ENCODE results near the gene NDUFS7. TPM values are rescaled to one million over a fixed set of nuclear protein-coding genes. Genes with fewer than 3 reads are reported as not detected.

Gene NDUFS7
- total and polyA plus RNA-seq, 2 donors from 2014 or later, result 85.5 to 265 TPM

DNA sequence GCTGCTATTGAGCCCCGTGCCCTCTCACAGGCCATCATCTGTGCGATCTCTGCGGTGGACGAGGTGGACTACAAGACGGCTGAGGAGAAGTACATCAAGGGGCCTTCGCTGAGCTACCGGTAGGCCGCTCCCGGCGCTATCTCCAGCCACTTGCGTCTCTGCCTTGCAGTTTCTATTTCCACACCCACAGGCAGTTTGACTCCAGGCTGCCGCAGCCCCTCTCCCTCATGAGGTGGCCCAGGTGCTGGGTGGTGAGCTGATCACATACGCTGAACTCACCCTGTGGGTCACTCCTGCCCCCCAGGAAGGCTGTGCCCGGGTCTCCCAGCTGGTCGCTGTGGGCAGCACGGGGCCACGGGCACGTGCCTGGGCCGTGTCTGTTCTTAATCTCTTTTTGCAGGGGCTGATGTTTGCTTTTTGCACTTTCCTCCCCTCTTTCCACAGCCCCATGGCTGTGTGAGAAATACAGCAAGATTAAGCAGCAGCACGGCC, 10.6 kb upstream of the NDUFS7 start:
- DNase-seq, result peak in 1 of 5 donors; percentile 70
- intact Hi-C loops (cut with DNase I), result no loop called here
- peak overlapping the region in 1 of 2 donors; percentile 53 for H3K27ac ChIP-seq (ENCODE audit: low read depth in 2 of 2, low read length in 2 of 2)
- H3K4me1 ChIP-seq (ENCODE audit: control insufficient read depth in 2 of 3, insufficient read depth in 2 of 3, low read depth in 1 of 3, low read length in 3 of 3), result peaks cover 0 to 8% (median 5%) of the 10 kb centered on the region in 3 donors
- no peak overlapping the region for H3K9ac ChIP-seq (ENCODE audit: low read length in 3 of 3)
- H3K27me3 ChIP-seq (ENCODE audit: control insufficient read depth, insufficient read depth, low read length), result no peaks in the 10 kb centered on the region
- no peaks in the 10 kb centered on the region for H3K9me3 ChIP-seq (ENCODE audit: control insufficient read depth in 2 of 3, insufficient read depth in 1 of 3, low read length in 3 of 3)
- FAIRE-seq, result no peak
- peaks cover 0 to 16% (median 9%) of the 10 kb centered on the region in 3 donors for H3K36me3 ChIP-seq (ENCODE audit: control insufficient read depth in 2 of 3, insufficient read depth in 3 of 3, low read length in 3 of 3)
- TF ChIP-seq CTCF (IDR thresholded peaks at IDR 0.05; ENCODE audit: borderline replicate concordance, extremely low read depth, insufficient read depth), result no peak
- H3K4me3 ChIP-seq (ENCODE audit: low read length in 3 of 3), result no peak overlapping the region

DNA sequence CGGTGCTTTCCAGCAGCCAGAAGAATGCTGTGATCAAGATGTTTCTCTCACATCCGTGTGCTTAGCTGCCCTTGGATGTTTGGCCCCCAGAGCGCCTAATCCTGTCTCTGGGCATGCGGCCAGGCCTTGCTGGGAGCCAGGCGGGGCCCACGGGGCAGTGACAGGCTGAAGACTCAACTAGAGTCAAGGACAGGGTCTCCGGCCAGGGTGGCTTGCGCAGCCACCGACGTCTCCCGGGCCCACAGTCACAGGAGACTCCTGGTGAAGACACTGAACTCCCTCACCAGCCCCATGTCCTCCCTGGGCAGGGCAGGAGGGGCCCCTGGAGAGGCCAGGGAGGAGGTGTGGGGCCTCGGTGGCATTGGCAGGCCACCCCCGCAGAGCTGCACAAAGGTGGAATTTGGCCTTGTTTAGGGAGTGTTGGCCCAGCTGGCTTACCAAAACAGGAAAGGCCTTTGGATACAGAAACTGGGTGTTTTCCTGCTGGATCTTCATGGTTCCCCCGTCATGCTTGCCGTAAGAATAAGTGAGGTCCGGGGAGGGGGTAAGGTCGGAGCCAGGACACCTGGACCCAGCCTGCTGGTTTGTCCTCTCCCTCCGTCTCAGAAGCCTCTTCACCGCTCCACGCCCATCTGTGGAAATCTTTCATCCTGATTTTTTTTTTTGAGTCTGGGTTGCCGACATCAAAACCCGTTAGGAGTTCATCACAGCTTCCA, 10.0 kb upstream of the NDUFS7 start:
- peak overlapping the region in 1 of 2 donors; percentile 53 for H3K27ac ChIP-seq (ENCODE audit: low read depth in 2 of 2, low read length in 2 of 2)
- intact Hi-C loops (cut with DNase I), result no loop called here
- no peak for TF ChIP-seq CTCF (IDR thresholded peaks at IDR 0.05; ENCODE audit: borderline replicate concordance, extremely low read depth, insufficient read depth)
- DNase-seq (no peak), FAIRE-seq (no peak)
- no peaks in the 10 kb centered on the region for H3K9me3 ChIP-seq (ENCODE audit: control insufficient read depth in 2 of 3, insufficient read depth in 1 of 3, low read length in 3 of 3)
- peaks cover 0 to 8% (median 5%) of the 10 kb centered on the region in 3 donors for H3K4me1 ChIP-seq (ENCODE audit: control insufficient read depth in 2 of 3, insufficient read depth in 2 of 3, low read depth in 1 of 3, low read length in 3 of 3)
- no peak overlapping the region for H3K9ac ChIP-seq (ENCODE audit: low read length in 3 of 3)
- H3K4me3 ChIP-seq (ENCODE audit: low read length in 3 of 3), result no peak overlapping the region
- no peaks in the 10 kb centered on the region for H3K27me3 ChIP-seq (ENCODE audit: control insufficient read depth, insufficient read depth, low read length)
- H3K36me3 ChIP-seq (ENCODE audit: control insufficient read depth in 2 of 3, insufficient read depth in 3 of 3, low read length in 3 of 3), result peaks cover 0 to 16% (median 9%) of the 10 kb centered on the region in 3 donors

GRCh38 chr19:1374250-1374577, 9.5 kb upstream of the NDUFS7 start:
- no peak for DNase-seq

More at GRCh38 chr19:1374250-1374577, 9.5 kb upstream of the NDUFS7 start:
- H3K36me3 ChIP-seq (ENCODE audit: control insufficient read depth in 2 of 3, insufficient read depth in 3 of 3, low read length in 3 of 3), result peaks cover 0 to 16% (median 9%) of the 10 kb centered on the region in 3 donors
- TF ChIP-seq CTCF (IDR thresholded peaks at IDR 0.05; ENCODE audit: borderline replicate concordance, extremely low read depth, insufficient read depth), result no peak
- intact Hi-C loops (cut with DNase I), result no loop called here
- no peak overlapping the region for H3K9ac ChIP-seq (ENCODE audit: low read length in 3 of 3)
- H3K27ac ChIP-seq (ENCODE audit: low read depth in 2 of 2, low read length in 2 of 2), result no peak overlapping the region
- no peak for FAIRE-seq
- no peaks in the 10 kb centered on the region for H3K9me3 ChIP-seq (ENCODE audit: control insufficient read depth in 2 of 3, insufficient read depth in 1 of 3, low read length in 3 of 3)
- H3K4me1 ChIP-seq (ENCODE audit: control insufficient read depth in 2 of 3, insufficient read depth in 2 of 3, low read depth in 1 of 3, low read length in 3 of 3), result peaks cover 0 to 8% (median 5%) of the 10 kb centered on the region in 3 donors
- H3K4me3 ChIP-seq (ENCODE audit: low read length in 3 of 3), result no peak overlapping the region
- no peaks in the 10 kb centered on the region for H3K27me3 ChIP-seq (ENCODE audit: control insufficient read depth, insufficient read depth, low read length)

Data from kidney (tissue), 14 donors.